Fibroblast of villous mesenchyme (primary cell): Measurements from ENCODE around the gene HTR1E. TPM values are rescaled to one million over a fixed set of nuclear protein-coding genes. Genes with fewer than 3 reads are reported as not detected.
"Not testable (repeated sequence)": the region's sequence is repeated elsewhere in the genome, so short reads cannot be mapped to it uniquely, and the experiment has no call there.

ENCODE experiments used
- DNase-seq: peaks from one replicate; pipeline ENCODE4 v3.0.0-alpha.2; 2010; ENCODE audit warnings: low read depth
- H3K4me3 ChIP-seq: 2 replicates; pipeline ENCODE4 v1.5.1; 2011; ENCODE audit warnings: low read depth, mild to moderate bottlenecking, low read length
- total RNA-seq: library from RNA; depleted of rRNA; stranded (reverse); fragments of >200 nt; gene quantifications from 2 replicates; pipeline ENCODE4 v1.2.3, GENCODE V29; 2012
- TF ChIP-seq, protein P1 (sequence below): IDR thresholded peaks from 2 replicates; pipeline ENCODE4 v1.5.1; 2012; ENCODE audit warnings: low read depth, mild to moderate bottlenecking, low read length; ENCODE audit not compliant: insufficient read depth

Gene HTR1E
- total RNA-seq, 1 donor: not detected

GRCh38 chr6:86969573-86969972 lies 32.2 kb downstream of the HTR1E start:
- no peak for DNase-seq
- no peak overlapping the region for H3K4me3 ChIP-seq
- TF ChIP-seq, protein P1, sequence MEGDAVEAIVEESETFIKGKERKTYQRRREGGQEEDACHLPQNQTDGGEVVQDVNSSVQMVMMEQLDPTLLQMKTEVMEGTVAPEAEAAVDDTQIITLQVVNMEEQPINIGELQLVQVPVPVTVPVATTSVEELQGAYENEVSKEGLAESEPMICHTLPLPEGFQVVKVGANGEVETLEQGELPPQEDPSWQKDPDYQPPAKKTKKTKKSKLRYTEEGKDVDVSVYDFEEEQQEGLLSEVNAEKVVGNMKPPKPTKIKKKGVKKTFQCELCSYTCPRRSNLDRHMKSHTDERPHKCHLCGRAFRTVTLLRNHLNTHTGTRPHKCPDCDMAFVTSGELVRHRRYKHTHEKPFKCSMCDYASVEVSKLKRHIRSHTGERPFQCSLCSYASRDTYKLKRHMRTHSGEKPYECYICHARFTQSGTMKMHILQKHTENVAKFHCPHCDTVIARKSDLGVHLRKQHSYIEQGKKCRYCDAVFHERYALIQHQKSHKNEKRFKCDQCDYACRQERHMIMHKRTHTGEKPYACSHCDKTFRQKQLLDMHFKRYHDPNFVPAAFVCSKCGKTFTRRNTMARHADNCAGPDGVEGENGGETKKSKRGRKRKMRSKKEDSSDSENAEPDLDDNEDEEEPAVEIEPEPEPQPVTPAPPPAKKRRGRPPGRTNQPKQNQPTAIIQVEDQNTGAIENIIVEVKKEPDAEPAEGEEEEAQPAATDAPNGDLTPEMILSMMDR: no peak

- DNase-seq: no peak
- TF ChIP-seq, protein P1: no peak
- no peak overlapping the region for H3K4me3 ChIP-seq
Measured at GRCh38 chr6:86973088-86973487, 35.8 kb downstream of the HTR1E start.

DNA sequence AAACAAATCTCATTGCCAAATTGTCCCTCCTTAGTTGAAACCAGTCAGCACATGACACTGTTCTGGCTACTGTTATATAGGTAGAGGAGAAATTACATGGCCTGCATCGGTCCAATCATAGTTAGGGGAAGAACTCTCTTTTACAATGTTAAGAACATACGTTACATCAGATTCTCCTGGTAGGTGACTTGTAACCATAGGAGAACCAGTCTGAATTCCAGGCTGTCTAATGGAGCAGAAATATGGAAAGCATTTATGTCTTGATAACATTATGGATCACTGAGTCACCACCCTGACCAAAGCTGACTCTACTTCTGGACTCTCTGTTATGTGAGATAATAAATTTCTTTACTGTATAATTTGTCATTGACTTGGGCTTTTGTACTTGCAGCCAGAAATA lies 40.9 kb downstream of the HTR1E start:
- H3K4me3 ChIP-seq: no peak overlapping the region
- DNase-seq: no peak
- TF ChIP-seq, protein P1: no peak

GRCh38 chr6:87001494-87001893 lies 64.2 kb downstream of the HTR1E start:
- no peak for DNase-seq
- H3K4me3 ChIP-seq: no peak overlapping the region
- TF ChIP-seq, protein P1: no peak

DNA sequence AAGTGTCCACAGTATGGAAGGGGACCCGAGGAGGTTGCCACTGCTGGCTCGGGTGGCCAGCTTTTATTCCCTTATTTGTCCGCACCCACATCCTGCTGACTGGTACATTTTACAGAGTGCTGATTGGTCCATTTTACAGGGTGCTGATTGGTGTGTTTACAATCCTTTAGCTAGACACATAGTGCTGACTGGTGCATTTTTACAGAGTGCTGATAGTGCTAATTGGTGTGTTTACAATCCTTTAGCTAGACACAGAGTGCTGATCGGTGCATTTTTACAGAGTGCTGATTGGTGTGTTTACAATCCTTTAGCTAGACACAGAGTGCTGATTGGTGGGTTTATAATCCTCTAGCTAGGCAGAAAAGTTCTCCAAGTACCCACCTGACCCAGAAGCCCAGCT lies 65.1 kb downstream of the HTR1E start:
- not testable (repeated sequence) for H3K4me3 ChIP-seq, DNase-seq

DNA sequence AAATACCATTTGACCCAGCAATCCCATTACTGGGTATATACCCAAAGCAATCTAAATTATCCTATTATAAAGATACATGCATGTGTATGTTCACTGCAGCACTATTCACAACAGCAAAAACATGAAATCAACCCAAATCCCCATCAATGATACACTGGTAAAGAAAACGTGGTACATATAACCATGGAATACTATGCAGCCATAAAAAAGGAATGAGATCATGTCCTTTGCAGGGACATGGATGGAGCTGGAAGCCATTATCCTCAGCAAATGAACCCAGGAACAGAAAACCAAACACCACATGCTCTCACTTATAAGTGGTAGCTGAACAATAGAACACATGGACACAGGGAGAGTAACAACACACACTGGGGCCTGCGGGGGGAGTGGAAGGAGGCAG lies 69.2 kb downstream of the HTR1E start:
- not testable (repeated sequence) for DNase-seq, H3K4me3 ChIP-seq

DNA sequence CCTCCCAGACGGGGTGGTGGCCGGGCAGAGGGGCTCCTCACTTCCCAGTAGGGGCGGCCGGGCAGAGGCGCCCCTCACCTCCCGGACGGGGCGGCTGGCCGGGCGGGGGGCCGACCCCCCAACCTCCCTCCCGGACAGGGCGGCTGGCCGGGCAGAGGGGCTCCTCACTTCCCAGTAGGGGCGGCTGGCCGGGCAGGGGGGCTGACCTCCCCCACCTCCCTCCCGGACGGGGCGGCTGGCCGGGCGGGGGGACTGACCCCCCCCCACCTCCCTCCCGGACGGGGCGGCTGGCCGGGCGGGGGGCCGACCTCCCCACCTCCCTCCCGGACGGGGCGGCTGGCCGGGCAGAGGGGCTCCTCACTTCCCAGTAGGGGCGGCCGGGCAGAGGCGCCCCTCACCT lies 72.3 kb downstream of the HTR1E start:
- not testable (repeated sequence) for H3K4me3 ChIP-seq, DNase-seq

DNA sequence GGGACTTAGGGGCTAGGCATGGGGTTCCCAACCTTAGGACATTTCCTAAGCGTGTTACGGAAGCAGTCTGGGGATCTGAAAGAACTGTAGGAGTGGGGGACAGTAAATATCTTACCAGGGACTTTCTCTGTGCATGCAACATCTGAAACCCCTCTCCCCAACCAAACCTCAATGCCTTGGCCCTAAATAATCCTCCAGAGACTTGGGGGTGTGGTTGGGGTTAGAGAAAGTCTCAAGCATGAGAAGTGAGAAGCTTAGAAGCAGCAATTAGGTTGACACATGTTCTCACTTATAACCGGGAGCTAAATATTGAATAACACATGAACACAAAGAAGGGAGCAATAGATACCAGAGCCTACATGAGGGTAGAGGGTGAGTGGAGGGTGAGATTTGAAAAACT lies 74.7 kb downstream of the HTR1E start:
- TF ChIP-seq, protein P1: no peak
- DNase-seq: no peak
- no peak overlapping the region for H3K4me3 ChIP-seq

DNA sequence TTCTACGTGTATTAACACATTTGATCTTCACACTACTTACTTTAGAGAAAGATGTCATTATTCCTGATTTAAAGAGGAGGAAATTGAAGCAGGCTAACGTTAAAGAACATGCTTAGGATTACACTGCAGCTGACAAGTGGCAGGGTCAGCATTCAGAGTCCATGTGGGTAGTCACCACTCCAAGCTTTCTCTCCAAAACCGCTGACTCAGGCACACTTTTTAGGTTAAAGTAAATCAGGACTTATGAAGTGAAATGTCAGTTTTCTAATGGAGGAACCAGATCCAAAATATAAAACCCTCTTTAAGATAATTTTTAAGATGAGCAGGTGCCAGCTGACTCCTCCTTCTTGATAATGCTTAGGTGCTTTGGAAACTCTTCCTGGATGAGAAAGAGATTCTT lies 75.4 kb downstream of the HTR1E start:
- DNase-seq: no peak
- no peak overlapping the region for H3K4me3 ChIP-seq
- TF ChIP-seq, protein P1: no peak
